GM23338 (cell line): ENCODE results near the gene HOXD9. TPM values are rescaled to one million over a fixed set of nuclear protein-coding genes. Genes with fewer than 3 reads are reported as not detected.

ENCODE experiments used
- ATAC-seq: fragments of 200-7000 bp; cut with Tn5 transposase; 3 replicates; pipeline ENCODE4 v1.9.1; 2020
- DNase-seq: peaks from one replicate; pipeline ENCODE4 v3.0.0-alpha.2; 2015; ENCODE audit warnings: low spot score
- H2AFZ ChIP-seq: fragments of 200-600 bp; sonication (generic); 2 replicates; pipeline ENCODE4 v1.8.0; 2016; ENCODE audit warnings: antibody characterized with exemption, mild to moderate bottlenecking, moderate library complexity
- H3F3A ChIP-seq: fragments of 200-600 bp; sonication (generic); replicated peaks from 2 replicates; pipeline ENCODE4 v1.8.0; 2017; ENCODE audit warnings: antibody characterized with exemption, mixed run types, low read depth
- H3K27ac ChIP-seq: fragments of 200-600 bp; sonication (generic); 2 replicates; pipeline ENCODE4 v1.6.1; 2016; ENCODE audit warnings: low read depth
- H3K27me3 ChIP-seq: fragments of 200-600 bp; sonication (generic); 2 replicates; pipeline ENCODE4 v1.8.0; 2016; ENCODE audit warnings: mild to moderate bottlenecking, mixed run types, moderate library complexity; ENCODE audit not compliant: insufficient read depth
- H3K36me3 ChIP-seq: fragments of 200-600 bp; sonication (generic); 2 replicates; pipeline ENCODE4 v1.8.0; 2016; ENCODE audit warnings: mild to moderate bottlenecking; ENCODE audit not compliant: insufficient read depth
- H3K4me1 ChIP-seq: fragments of 200-600 bp; sonication (generic); 2 replicates; pipeline ENCODE4 v1.8.0; 2016; ENCODE audit warnings: mild to moderate bottlenecking, moderate library complexity; ENCODE audit not compliant: insufficient read depth
- H3K4me2 ChIP-seq: fragments of 200-600 bp; sonication (generic); 2 replicates; pipeline ENCODE4 v1.7.1; 2017; ENCODE audit warnings: mixed run types
- H3K4me3 ChIP-seq: fragments of 200-600 bp; sonication (generic); 2 replicates; pipeline ENCODE4 v1.6.1; 2016; ENCODE audit warnings: mixed run types
- H3K79me2 ChIP-seq: fragments of 200-600 bp; sonication (generic); replicated peaks from 2 replicates; pipeline ENCODE4 v1.8.0; 2017; ENCODE audit warnings: mild to moderate bottlenecking; ENCODE audit not compliant: insufficient read depth
- H3K9me2 ChIP-seq: fragments of 200-600 bp; sonication (generic); 2 replicates; pipeline ENCODE4 v1.8.0; 2017; ENCODE audit not compliant: insufficient read depth
- H4K20me1 ChIP-seq: fragments of 200-600 bp; sonication (generic); replicated peaks from 2 replicates; pipeline ENCODE4 v1.8.0; 2017; ENCODE audit warnings: mild to moderate bottlenecking; ENCODE audit not compliant: insufficient read depth
- H3K27ac Mint-ChIP-seq: 2 replicates; pipeline ENCODE4 v1.8.0; 2020; ENCODE audit warnings: inconsistent platforms, mild to moderate bottlenecking, moderate library complexity, mixed read lengths
- H3K27me3 Mint-ChIP-seq: 3 replicates; pipeline ENCODE4 v1.8.0; 2022; ENCODE audit warnings: low read depth, mild to moderate bottlenecking, moderate library complexity, mixed read lengths, inconsistent platforms; ENCODE audit not compliant: insufficient read depth, poor library complexity
- H3K36me3 Mint-ChIP-seq: 3 replicates; pipeline ENCODE4 v1.8.0; 2021; ENCODE audit warnings: low read depth, mild to moderate bottlenecking, inconsistent platforms, moderate library complexity, mixed read lengths
- H3K4me1 Mint-ChIP-seq: 3 replicates; pipeline ENCODE4 v1.8.0; 2020; ENCODE audit warnings: mild to moderate bottlenecking, inconsistent platforms, mixed read lengths
- H3K4me3 Mint-ChIP-seq: 3 replicates; pipeline ENCODE4 v1.8.0; 2021; ENCODE audit warnings: moderate library complexity, mild to moderate bottlenecking, inconsistent platforms, mixed read lengths
- H3K9me3 Mint-ChIP-seq: 3 replicates; pipeline ENCODE4 v1.8.0; 2020; ENCODE audit warnings: moderate library complexity, mild to moderate bottlenecking, inconsistent platforms, mixed read lengths
- EZH2 ChIP-seq: fragments of 200-600 bp; sonication (generic); IDR thresholded peaks from one replicate; pipeline ENCODE4 v1.8.0; 2017; ENCODE audit warnings: antibody characterized with exemption, mild to moderate bottlenecking, low read depth; ENCODE audit not compliant: unreplicated experiment
- NANOG ChIP-seq: IDR thresholded peaks from 2 replicates; pipeline ENCODE4 v1.6.1; 2016; ENCODE audit warnings: antibody characterized with exemption, borderline replicate concordance
- POLR2AphosphoS5 ChIP-seq: IDR thresholded peaks from 2 replicates; pipeline ENCODE4 v1.6.1; 2016; ENCODE audit warnings: antibody characterized with exemption, low read depth
- ZNF114 ChIP-seq: fragments of 250-450 bp; sonication (Bioruptor Pico); IDR thresholded peaks from 2 replicates; pipeline ENCODE4 v1.5.0; 2020; ENCODE audit warnings: mild to moderate bottlenecking, moderate library complexity
- ZNF331 ChIP-seq: fragments of 250-450 bp; sonication (Bioruptor Pico); IDR thresholded peaks from 2 replicates; pipeline ENCODE4 v1.5.0; 2020; ENCODE audit warnings: low read depth, mild to moderate bottlenecking, moderate library complexity
- polyA plus RNA-seq: library from polyadenylated mRNA; unstranded; fragments of >200 nt; fragmentation: Nextera tagmentation; extraction: Ambion mirVana; gene quantifications from 2 replicates; pipeline ENCODE4 v1.2.1, GENCODE V29; 2016
- total RNA-seq: library from RNA; depleted of rRNA; stranded (reverse); fragments of >200 nt; shearing (Covaris generic); gene quantifications from 2 replicates; pipeline ENCODE4 v1.2.3, GENCODE V29; 2014
- TF ChIP-seq, protein P1 (sequence below), 2 experiments: fragments of 200-600 bp in 1 of 2; sonication (generic) in 1 of 2; conservative IDR thresholded peaks; 2 replicates each; pipeline versions ENCODE4 v1.5.1 to v1.6.1; 2016 to 2017; ENCODE audit warnings: antibody characterized with exemption in 2 of 2, low read depth in 2 of 2, mild to moderate bottlenecking in 2 of 2, moderate library complexity in 1 of 2
- TF ChIP-seq, protein P2 (sequence below): IDR thresholded peaks from one replicate; pipeline ENCODE4 v1.6.1; 2018; ENCODE audit warnings: antibody characterized with exemption; ENCODE audit not compliant: unreplicated experiment

The HOXD9 gene
- total and polyA plus RNA-seq, 2 experiments from 2014 or later, result not detected

DNA sequence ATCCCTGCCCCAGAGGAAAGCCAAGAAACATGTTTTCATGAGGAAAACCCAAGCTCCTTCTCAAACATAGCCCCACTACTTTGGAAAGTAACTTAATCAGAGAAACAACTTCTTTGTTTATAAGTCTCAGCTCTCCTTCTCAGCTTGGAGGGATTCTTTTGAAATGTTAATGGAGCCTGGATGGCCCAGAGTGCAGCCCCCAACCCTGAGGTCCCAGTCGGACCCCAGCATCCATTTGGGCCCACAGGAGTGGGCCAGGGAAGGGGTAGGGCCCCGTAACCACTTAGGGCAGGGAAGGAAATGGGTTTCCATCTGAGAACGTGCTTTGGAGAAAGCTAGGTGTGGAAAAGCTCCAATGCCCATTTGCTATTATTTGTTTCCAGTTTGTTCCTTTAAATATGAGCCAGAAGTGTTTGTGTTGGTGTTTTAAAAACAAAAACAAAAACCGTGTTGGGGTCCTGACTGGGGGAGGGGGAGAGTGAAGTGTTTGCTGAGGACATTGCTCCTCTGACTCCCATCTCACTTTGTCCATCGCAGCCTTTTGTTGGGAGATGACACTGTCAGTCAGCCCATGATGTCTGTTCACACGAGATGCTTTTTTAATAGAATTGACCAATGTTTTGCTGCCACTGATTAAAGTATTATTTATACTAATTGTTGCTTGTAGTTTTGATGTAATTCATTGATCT lies 33.0 kb downstream of the HOXD9 start:
- H3K4me1 ChIP-seq, result peaks cover 41% of the 10 kb centered on the region
- peaks cover 34% of the 10 kb centered on the region for H3K4me1 Mint-ChIP-seq
- H3K36me3 ChIP-seq, result no peaks in the 10 kb centered on the region
- H3K27me3 ChIP-seq, result peaks cover 100% of the 10 kb centered on the region
- ATAC-seq (no peak), DNase-seq (peak; percentile 52)
- no peak overlapping the region for H3K4me3 Mint-ChIP-seq
- no peak overlapping the region for H2AFZ ChIP-seq
- no peaks in the 10 kb centered on the region for H3K79me2 ChIP-seq
- peaks cover 40% of the 10 kb centered on the region for H4K20me1 ChIP-seq
- H3K9me2 ChIP-seq, result no peaks in the 10 kb centered on the region
- no peaks in the 10 kb centered on the region for H3K36me3 Mint-ChIP-seq
- H3K4me3 ChIP-seq, result peak overlapping the region; percentile 1; the same call in 1 of the 2 replicates
- peak overlapping the region; percentile 1; the same call in 1 of the 2 replicates for H3K4me2 ChIP-seq
- peaks cover 25% of the 10 kb centered on the region for H3F3A ChIP-seq
- H3K27ac Mint-ChIP-seq, result no peak overlapping the region
- peaks cover 98% of the 10 kb centered on the region for H3K27me3 Mint-ChIP-seq
- TF ChIP-seq EZH2 (peak; percentile 61), NANOG (no peak)
- H3K27ac ChIP-seq, result no peak overlapping the region
- peaks cover 3% of the 10 kb centered on the region; the same call in 2 of the 3 replicates for H3K9me3 Mint-ChIP-seq

DNA sequence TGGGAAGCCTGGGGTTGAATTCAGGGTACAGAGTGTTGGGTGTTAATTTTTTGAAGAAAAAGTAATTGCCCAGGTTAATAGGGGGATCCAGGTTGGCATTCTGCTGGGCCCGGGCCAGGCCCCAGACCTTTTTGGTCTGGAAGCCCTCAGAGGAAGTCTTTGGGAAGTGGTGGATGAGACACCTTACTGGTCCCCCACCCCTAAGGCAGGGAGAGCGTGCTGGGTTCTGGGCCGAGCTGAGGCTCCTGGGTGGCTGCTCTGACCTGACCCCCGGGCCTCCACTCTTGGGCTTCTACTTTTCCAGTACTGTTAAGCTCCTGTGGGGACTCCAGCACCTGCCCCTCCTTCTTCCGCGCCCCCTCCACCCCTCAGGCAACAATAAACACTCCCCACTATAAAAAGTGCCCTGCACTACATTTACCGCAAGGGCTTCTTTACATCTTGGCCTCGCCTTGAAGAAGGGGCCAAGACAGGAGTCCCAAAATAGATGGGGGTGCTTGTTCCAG lies 33.8 kb downstream of the HOXD9 start:
- Histone ChIP-seq H3K4me3 (peak overlapping the region; percentile 34; the same call in 1 of the 2 replicates), H2AFZ (no peak overlapping the region), H4K20me1 (peaks cover 39% of the 10 kb centered on the region), H3K27ac (no peak overlapping the region), H3K9me2 (no peaks in the 10 kb centered on the region), H3K4me2 (no peak overlapping the region), H3K27me3 (peaks cover 100% of the 10 kb centered on the region), H3K4me1 (peaks cover 46% of the 10 kb centered on the region), H3F3A (peaks cover 27% of the 10 kb centered on the region), H3K79me2 (no peaks in the 10 kb centered on the region), H3K36me3 (no peaks in the 10 kb centered on the region)
- peak; percentile 10 for DNase-seq
- no peak for ATAC-seq
- peaks cover 3% of the 10 kb centered on the region; the same call in 2 of the 3 replicates for H3K9me3 Mint-ChIP-seq
- 0 out of 3 replicates have a peak overlapping the region, but pooled peaks have one; percentile 12 for H3K4me3 Mint-ChIP-seq
- H3K27ac Mint-ChIP-seq, result no peak overlapping the region
- no peaks in the 10 kb centered on the region for H3K36me3 Mint-ChIP-seq
- H3K27me3 Mint-ChIP-seq, result peaks cover 98% of the 10 kb centered on the region
- H3K4me1 Mint-ChIP-seq, result peaks cover 33% of the 10 kb centered on the region
- TF ChIP-seq POLR2AphosphoS5, result no peak
- TF ChIP-seq EZH2, result peak; percentile 68

DNA sequence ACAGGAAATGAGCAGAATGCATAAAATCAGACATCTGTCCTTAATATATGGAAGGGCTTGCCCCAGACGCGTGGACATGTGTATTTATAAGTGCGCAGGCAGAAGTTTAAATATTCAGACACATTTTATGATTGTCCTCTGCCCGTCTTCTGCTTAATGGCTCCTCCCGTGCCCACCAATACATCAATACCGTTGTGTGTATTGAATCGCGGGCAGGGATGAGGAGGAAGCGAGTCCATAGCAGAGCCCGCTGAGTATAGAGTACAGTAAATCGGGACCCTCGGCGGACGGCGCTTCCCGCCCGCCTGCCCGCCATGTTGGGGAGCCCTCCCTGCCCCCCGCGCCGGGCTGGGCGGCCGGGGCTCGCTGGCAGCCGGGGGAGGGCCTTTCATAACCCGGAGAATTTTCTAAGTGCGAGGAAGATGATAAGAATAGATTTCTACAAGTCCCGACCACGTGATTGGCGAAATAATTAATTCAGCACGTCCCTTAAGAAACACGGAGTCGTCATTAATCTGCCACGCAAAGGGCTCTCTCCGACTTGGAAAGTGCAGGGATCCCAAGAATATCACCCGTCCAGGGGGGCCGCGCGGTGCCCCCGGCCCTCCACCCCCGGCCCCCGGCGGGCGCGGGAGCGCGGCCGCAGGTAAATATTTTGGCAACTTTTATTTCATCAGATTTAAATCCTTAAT lies 34.4 kb downstream of the HOXD9 start, which contains the start of gene HOXD3:
TSS of gene HOXD3 (plus strand) at position 501 of the 692 bp plus-strand sequence. CDS start 11,808 bp downstream, outside the sequence.
- Mint-ChIP-seq H3K4me3 (0 out of 3 replicates have a peak within 1 kb of the TSS, but pooled peaks have one; percentile 12), H3K36me3 (no peaks in the 10 kb centered on the region), H3K27me3 (peaks cover 99% of the 10 kb centered on the region), H3K4me1 (peaks cover 31% of the 10 kb centered on the region), H3K27ac (no peak within 1 kb of the TSS), H3K9me3 (peaks cover 3% of the 10 kb centered on the region; the same call in 2 of the 3 replicates)
- Histone ChIP-seq H3K36me3 (no peaks in the 10 kb centered on the region), H3K4me1 (peaks cover 46% of the 10 kb centered on the region), H2AFZ (no peak within 1 kb of the TSS), H3K4me3 (peak within 1 kb of the TSS; percentile 34; the same call in 1 of the 2 replicates), H4K20me1 (peaks cover 45% of the 10 kb centered on the region), H3K9me2 (no peaks in the 10 kb centered on the region), H3K27ac (no peak within 1 kb of the TSS), H3K4me2 (peak within 1 kb of the TSS; percentile 65; the same call in 1 of the 2 replicates), H3K27me3 (peaks cover 100% of the 10 kb centered on the region), H3K79me2 (no peaks in the 10 kb centered on the region), H3F3A (peaks cover 27% of the 10 kb centered on the region)
- ATAC-seq, result no peak
- peak; percentile 24 for DNase-seq
- TF ChIP-seq ZNF331 (CRISPR knock-in tag) (no peak), ZNF114 (CRISPR knock-in tag) (no peak), EZH2 (peak; percentile 97), NANOG (no peak)
- TF ChIP-seq, protein P1, sequence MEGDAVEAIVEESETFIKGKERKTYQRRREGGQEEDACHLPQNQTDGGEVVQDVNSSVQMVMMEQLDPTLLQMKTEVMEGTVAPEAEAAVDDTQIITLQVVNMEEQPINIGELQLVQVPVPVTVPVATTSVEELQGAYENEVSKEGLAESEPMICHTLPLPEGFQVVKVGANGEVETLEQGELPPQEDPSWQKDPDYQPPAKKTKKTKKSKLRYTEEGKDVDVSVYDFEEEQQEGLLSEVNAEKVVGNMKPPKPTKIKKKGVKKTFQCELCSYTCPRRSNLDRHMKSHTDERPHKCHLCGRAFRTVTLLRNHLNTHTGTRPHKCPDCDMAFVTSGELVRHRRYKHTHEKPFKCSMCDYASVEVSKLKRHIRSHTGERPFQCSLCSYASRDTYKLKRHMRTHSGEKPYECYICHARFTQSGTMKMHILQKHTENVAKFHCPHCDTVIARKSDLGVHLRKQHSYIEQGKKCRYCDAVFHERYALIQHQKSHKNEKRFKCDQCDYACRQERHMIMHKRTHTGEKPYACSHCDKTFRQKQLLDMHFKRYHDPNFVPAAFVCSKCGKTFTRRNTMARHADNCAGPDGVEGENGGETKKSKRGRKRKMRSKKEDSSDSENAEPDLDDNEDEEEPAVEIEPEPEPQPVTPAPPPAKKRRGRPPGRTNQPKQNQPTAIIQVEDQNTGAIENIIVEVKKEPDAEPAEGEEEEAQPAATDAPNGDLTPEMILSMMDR (conservative IDR thresholded peaks at IDR 0.05; ENCODE audit: low read depth in 2 of 2), result no peak
- TF ChIP-seq, protein P2, sequence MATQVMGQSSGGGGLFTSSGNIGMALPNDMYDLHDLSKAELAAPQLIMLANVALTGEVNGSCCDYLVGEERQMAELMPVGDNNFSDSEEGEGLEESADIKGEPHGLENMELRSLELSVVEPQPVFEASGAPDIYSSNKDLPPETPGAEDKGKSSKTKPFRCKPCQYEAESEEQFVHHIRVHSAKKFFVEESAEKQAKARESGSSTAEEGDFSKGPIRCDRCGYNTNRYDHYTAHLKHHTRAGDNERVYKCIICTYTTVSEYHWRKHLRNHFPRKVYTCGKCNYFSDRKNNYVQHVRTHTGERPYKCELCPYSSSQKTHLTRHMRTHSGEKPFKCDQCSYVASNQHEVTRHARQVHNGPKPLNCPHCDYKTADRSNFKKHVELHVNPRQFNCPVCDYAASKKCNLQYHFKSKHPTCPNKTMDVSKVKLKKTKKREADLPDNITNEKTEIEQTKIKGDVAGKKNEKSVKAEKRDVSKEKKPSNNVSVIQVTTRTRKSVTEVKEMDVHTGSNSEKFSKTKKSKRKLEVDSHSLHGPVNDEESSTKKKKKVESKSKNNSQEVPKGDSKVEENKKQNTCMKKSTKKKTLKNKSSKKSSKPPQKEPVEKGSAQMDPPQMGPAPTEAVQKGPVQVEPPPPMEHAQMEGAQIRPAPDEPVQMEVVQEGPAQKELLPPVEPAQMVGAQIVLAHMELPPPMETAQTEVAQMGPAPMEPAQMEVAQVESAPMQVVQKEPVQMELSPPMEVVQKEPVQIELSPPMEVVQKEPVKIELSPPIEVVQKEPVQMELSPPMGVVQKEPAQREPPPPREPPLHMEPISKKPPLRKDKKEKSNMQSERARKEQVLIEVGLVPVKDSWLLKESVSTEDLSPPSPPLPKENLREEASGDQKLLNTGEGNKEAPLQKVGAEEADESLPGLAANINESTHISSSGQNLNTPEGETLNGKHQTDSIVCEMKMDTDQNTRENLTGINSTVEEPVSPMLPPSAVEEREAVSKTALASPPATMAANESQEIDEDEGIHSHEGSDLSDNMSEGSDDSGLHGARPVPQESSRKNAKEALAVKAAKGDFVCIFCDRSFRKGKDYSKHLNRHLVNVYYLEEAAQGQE, result no peak
